Mammary epithelial cell (primary cell): ENCODE results near the gene SPDEF.

ENCODE experiments used
- EZH2 ChIP-seq: IDR thresholded peaks from 2 replicates; pipeline ENCODE4 v1.6.1; 2012; ENCODE audit warnings: low read length, inconsistent platforms, borderline replicate concordance
- TF ChIP-seq, protein P1 (sequence below), 2 donors: IDR thresholded peaks in 1 of 2; conservative IDR thresholded peaks in 1 of 2; 2 replicates each; pipeline ENCODE4 v1.5.1; 2011 to 2012; ENCODE audit warnings: inconsistent platforms in 2 of 2, low read length in 2 of 2, mild to moderate bottlenecking in 2 of 2, control low read depth in 1 of 2, low read depth in 1 of 2; ENCODE audit not compliant: insufficient read depth in 1 of 2; ENCODE audit errors: extremely low read depth in 1 of 2

DNA sequence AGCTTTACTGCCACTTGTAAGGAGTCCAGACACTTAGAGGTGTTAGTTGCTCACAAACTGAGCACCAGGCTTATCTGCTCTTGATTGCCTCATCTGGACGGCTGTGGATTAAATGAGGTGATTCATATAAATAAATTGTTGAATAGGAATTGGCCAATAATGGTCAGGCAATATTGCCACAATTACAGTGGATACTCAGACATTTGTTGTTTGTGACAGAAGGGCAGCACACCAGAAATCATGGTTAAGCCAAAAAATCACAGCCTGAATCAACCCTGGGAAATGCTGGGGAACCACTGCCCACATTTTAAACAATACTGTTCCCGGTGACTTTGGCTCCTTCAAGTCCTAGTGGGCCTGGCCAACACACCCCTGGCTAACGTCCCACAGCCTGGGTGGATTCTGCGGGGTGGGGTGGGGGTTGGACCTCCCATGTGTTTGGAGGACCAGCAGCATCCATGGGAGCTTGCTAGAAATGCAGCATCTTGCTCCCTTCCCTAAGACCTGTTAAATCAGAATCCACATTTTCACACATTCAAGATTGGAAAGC lies 29.5 kb upstream of the SPDEF start:
- TF ChIP-seq, protein P1, sequence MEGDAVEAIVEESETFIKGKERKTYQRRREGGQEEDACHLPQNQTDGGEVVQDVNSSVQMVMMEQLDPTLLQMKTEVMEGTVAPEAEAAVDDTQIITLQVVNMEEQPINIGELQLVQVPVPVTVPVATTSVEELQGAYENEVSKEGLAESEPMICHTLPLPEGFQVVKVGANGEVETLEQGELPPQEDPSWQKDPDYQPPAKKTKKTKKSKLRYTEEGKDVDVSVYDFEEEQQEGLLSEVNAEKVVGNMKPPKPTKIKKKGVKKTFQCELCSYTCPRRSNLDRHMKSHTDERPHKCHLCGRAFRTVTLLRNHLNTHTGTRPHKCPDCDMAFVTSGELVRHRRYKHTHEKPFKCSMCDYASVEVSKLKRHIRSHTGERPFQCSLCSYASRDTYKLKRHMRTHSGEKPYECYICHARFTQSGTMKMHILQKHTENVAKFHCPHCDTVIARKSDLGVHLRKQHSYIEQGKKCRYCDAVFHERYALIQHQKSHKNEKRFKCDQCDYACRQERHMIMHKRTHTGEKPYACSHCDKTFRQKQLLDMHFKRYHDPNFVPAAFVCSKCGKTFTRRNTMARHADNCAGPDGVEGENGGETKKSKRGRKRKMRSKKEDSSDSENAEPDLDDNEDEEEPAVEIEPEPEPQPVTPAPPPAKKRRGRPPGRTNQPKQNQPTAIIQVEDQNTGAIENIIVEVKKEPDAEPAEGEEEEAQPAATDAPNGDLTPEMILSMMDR (conservative IDR thresholded peaks at IDR 0.05 in 1 of 2, IDR thresholded peaks at IDR 0.05 in 1 of 2; ENCODE audit: extremely low read depth in 1 of 2, insufficient read depth in 1 of 2, low read depth in 1 of 2, low read length in 2 of 2) = no peak
- no peak for TF ChIP-seq EZH2
